MCF 10A (cell line): ENCODE results near the gene LMO7. TPM values are rescaled to one million over a fixed set of nuclear protein-coding genes. Genes with fewer than 3 reads are reported as not detected.
"Not testable (repeated sequence)": the region's sequence is repeated elsewhere in the genome, so short reads cannot be mapped to it uniquely, and the experiment has no call there.

Experiments
- BruUV-seq: library from RNA; stranded (reverse); fragments of 400-500 nt; replicated peaks from 2 replicates; lab custom pipeline; 2021; lab: Mats Ljungman, UMichigan
- CTCF ChIA-PET: fragments of 300-600 bp; sonication (Branson Sonifier 250); formaldehyde crosslinking; extraction: SDS; loops from one replicate; lab custom pipeline; 2021; ENCODE audit warnings: antibody characterized with exemption, inconsistent platforms; lab: Yijun Ruan, JAX
- POLR2A ChIA-PET: fragments of 300-600, 350-650 bp; sonication (Branson Sonifier 250); formaldehyde crosslinking; extraction: SDS; loops from one replicate; lab custom pipeline; 2020; ENCODE audit warnings: antibody characterized with exemption, inconsistent platforms; lab: Yijun Ruan, JAX
- DNase-seq: peaks from one replicate; pipeline ENCODE4 v3.0.0-alpha.2; 2018; ENCODE audit not compliant: unreplicated experiment
- H3K27ac Mint-ChIP-seq: one replicate; pipeline ENCODE4 v1.8.0; 2022; ENCODE audit warnings: mild to moderate bottlenecking, low read depth, mixed read lengths; ENCODE audit not compliant: unreplicated experiment
- H3K27me3 Mint-ChIP-seq: one replicate; pipeline ENCODE4 v1.8.0; 2022; ENCODE audit warnings: mixed read lengths; ENCODE audit not compliant: insufficient read depth, unreplicated experiment
- H3K36me3 Mint-ChIP-seq: one replicate; pipeline ENCODE4 v1.8.0; 2022; ENCODE audit warnings: mild to moderate bottlenecking, moderate library complexity, mixed read lengths; ENCODE audit not compliant: insufficient read depth, unreplicated experiment
- H3K4me1 Mint-ChIP-seq: one replicate; pipeline ENCODE4 v1.8.0; 2022; ENCODE audit warnings: mixed read lengths; ENCODE audit not compliant: insufficient read depth, unreplicated experiment
- H3K4me3 Mint-ChIP-seq: one replicate; pipeline ENCODE4 v1.8.0; 2022; ENCODE audit warnings: mild to moderate bottlenecking, moderate library complexity, mixed read lengths; ENCODE audit not compliant: unreplicated experiment
- H3K9me3 Mint-ChIP-seq: one replicate; pipeline ENCODE4 v1.8.0; 2022; ENCODE audit warnings: mixed read lengths; ENCODE audit not compliant: unreplicated experiment
- intact Hi-C: fragments of 100-400 bp; cut with micrococcal nuclease; formaldehyde crosslinking; loops from 2 replicates; pipeline ENCODE4 v1.14.1; 2022
- total RNA-seq: library from RNA; stranded (reverse); gene quantifications from 2 replicates; pipeline ENCODE4 v1.2.3, GENCODE V29; 2022
- TF ChIP-seq, protein P1 (sequence below): fragments of 200-600 bp; IDR thresholded peaks from one replicate; pipeline ENCODE4 v1.8.0; 2022; ENCODE audit warnings: antibody characterized with exemption, mild to moderate bottlenecking; ENCODE audit not compliant: unreplicated experiment

LMO7 gene
- total RNA-seq, 1 experiment from 2014 or later: 30.8 TPM

DNA sequence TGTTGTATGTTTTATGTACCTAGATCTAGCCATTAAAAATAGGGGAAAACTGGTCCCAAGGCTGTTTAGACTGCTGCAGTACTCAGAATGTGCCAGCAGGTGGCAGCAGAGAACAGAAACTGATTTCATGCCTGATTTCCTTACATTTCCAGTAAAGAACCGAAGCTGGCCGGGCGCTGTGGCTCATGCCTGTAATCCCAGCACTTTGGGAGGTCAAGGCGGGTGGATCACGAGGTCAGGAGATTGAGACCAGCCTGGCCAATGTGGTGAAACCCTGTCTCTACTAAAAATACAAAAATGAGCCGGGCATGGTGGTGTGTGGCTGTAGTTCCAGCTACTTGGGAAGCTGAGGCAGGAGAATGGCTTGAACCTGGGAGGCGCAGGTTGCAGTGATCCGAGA lies 59.8 kb downstream of the LMO7 start:
- peaks cover 18% of the 10 kb centered on the region for H3K4me1 Mint-ChIP-seq
- ChIA-PET POLR2A (interaction anchor here (0.6 to 6.4 kb wide), 13 partner anchors 9 to 1330 kb away, joined by 3 to 48 read pairs (median 5); no protein-coding TSS in a partner anchor), CTCF (interaction anchor here (0.6 to 5.0 kb wide), 81 partner anchors 8 to 1284 kb away, joined by 3 to 93 read pairs (median 5); no protein-coding TSS in a partner anchor)
- intact Hi-C loops: loop anchor here (1.0 to 5.0 kb wide), 7 partner anchors 22 to 1207 kb away; no protein-coding TSS in a partner anchor
- not testable (repeated sequence) for H3K4me3 Mint-ChIP-seq, H3K36me3 Mint-ChIP-seq, H3K27ac Mint-ChIP-seq, H3K27me3 Mint-ChIP-seq, H3K9me3 Mint-ChIP-seq
- TF ChIP-seq, protein P1, sequence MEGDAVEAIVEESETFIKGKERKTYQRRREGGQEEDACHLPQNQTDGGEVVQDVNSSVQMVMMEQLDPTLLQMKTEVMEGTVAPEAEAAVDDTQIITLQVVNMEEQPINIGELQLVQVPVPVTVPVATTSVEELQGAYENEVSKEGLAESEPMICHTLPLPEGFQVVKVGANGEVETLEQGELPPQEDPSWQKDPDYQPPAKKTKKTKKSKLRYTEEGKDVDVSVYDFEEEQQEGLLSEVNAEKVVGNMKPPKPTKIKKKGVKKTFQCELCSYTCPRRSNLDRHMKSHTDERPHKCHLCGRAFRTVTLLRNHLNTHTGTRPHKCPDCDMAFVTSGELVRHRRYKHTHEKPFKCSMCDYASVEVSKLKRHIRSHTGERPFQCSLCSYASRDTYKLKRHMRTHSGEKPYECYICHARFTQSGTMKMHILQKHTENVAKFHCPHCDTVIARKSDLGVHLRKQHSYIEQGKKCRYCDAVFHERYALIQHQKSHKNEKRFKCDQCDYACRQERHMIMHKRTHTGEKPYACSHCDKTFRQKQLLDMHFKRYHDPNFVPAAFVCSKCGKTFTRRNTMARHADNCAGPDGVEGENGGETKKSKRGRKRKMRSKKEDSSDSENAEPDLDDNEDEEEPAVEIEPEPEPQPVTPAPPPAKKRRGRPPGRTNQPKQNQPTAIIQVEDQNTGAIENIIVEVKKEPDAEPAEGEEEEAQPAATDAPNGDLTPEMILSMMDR: peak; percentile 84
- peak; percentile 86 for DNase-seq
- BruUV-seq: TSS peak; percentile 94

DNA sequence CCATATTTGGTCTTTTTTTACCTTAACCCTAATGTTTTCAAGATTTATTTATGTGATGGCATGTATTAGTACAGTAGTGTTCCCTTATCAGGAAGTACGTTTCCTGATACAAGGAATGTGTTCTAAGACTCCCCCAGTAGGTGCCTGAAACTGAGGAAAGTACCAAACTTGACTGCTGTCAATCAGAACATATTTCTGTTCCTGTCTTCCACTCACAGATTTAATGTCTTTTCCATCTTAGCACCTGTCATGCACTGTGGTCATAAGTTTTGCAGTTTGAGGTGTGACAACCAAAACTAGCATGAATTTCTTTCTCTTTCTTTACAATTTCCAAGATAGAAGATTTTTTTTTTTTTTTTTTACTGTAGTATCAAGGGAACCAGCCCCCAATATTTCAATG lies 62.9 kb downstream of the LMO7 start:
- Mint-ChIP-seq H3K27ac (no peak overlapping the region), H3K27me3 (no peaks in the 10 kb centered on the region), H3K4me3 (no peak overlapping the region), H3K9me3 (no peaks in the 10 kb centered on the region), H3K36me3 (no peaks in the 10 kb centered on the region), H3K4me1 (peaks cover 17% of the 10 kb centered on the region)
- CTCF ChIA-PET: interaction anchor here (4.8 to 5.0 kb wide), 3 partner anchors 13 to 170 kb away, joined by 74 to 93 read pairs (median 79); no protein-coding TSS in a partner anchor
- intact Hi-C loops: loop anchor here (5.0 kb wide), 2 partner anchors 88 to 318 kb away; no protein-coding TSS in a partner anchor
- no peak for DNase-seq
- BruUV-seq: no TSS peak
- POLR2A ChIA-PET: no interaction called here
- TF ChIP-seq, protein P1: no peak

DNA sequence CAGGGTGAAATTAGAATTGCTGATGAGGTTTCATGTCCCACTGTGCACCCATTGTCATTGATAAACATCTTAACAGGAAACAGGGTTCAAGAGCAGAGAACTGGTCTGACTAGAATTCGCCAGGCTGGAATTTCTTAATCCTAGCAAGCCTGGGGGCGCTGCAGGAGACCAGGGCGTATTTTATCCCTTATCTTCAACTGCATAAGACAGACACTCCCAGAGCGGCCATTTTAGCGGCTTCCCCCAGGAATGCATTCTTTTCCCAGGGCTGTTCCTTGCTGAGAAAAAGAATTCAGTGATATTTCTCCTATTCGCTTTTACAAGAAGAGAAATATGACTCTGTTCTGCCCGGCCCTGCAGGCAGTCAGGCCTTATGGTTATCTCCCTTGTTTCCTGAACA lies 63.6 kb downstream of the LMO7 start:
- peaks cover 14% of the 10 kb centered on the region for H3K4me1 Mint-ChIP-seq
- H3K9me3 Mint-ChIP-seq, H3K4me3 Mint-ChIP-seq, DNase-seq, H3K27ac Mint-ChIP-seq, H3K27me3 Mint-ChIP-seq, BruUV-seq, CTCF ChIA-PET, H3K36me3 Mint-ChIP-seq: not testable (repeated sequence)
- POLR2A ChIA-PET: interaction anchor here (0.8 kb wide), 1 partner anchor 92 kb away, joined by 3 read pairs; no protein-coding TSS in a partner anchor
- intact Hi-C loops: loop anchor here (5.0 kb wide), 2 partner anchors 88 to 318 kb away; no protein-coding TSS in a partner anchor

DNA sequence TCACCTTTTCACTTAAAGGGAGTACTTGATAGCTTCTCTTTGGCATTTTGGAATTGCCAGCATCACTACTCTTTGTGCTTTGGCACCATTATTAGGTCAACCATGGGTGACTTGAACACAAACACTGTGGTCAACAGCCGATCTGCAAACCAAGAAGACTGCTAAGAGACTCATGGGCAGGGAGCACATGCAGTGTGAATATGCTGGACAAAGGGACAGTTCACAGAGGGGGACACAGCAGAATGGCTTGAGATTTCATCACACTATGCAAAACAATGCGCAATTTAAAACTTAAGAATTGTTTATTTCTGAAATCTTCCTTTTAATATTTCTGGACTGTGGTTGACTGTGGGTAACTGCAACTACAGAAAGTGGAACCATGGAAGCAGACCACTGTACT lies 64.4 kb downstream of the LMO7 start:
- H3K27me3 Mint-ChIP-seq: no peaks in the 10 kb centered on the region
- TF ChIP-seq, protein P1: no peak
- no peaks in the 10 kb centered on the region for H3K36me3 Mint-ChIP-seq
- no TSS peak for BruUV-seq
- no peak overlapping the region for H3K27ac Mint-ChIP-seq
- H3K9me3 Mint-ChIP-seq: no peaks in the 10 kb centered on the region
- intact Hi-C loops: no loop called here
- POLR2A ChIA-PET: interaction anchor here (0.8 kb wide), 1 partner anchor 92 kb away, joined by 3 read pairs; no protein-coding TSS in a partner anchor
- no peak for DNase-seq
- H3K4me3 Mint-ChIP-seq: no peak overlapping the region
- CTCF ChIA-PET: no interaction called here
- H3K4me1 Mint-ChIP-seq: peaks cover 17% of the 10 kb centered on the region
